Activated T-helper 2 cell treated with anti-CD3 and anti-CD28 coated beads, Interferon-gamma antibody, Interleukin-2, Interleukin-4, amounts not matched to agents 10 μg/mL and 5 μg/mL and 100 μg/mL, durations not matched to agents 14 hours and 24 hours and 36 hours (primary cell): ENCODE data around the gene FOXO3. TPM values are rescaled to one million over a fixed set of nuclear protein-coding genes. Genes with fewer than 3 reads are reported as not detected.

Source experiments
- DNase-seq: peaks from one replicate; pipeline ENCODE4 v3.0.0; 2021; ENCODE audit warnings: low spot score
- H3K27ac Mint-ChIP-seq: one replicate; pipeline ENCODE4 v1.8.0; 2021; ENCODE audit warnings: mixed read lengths
- H3K27me3 Mint-ChIP-seq: one replicate; pipeline ENCODE4 v1.8.0; 2021; ENCODE audit warnings: low read depth, mixed read lengths
- H3K36me3 Mint-ChIP-seq: one replicate; pipeline ENCODE4 v1.8.0; 2021; ENCODE audit warnings: low read depth, mixed read lengths
- H3K4me1 Mint-ChIP-seq: one replicate; pipeline ENCODE4 v1.8.0; 2021; ENCODE audit warnings: low read depth, mixed read lengths
- H3K4me3 Mint-ChIP-seq: one replicate; pipeline ENCODE4 v1.8.0; 2021; ENCODE audit warnings: low read depth, mild to moderate bottlenecking, moderate library complexity, mixed read lengths
- H3K9me3 Mint-ChIP-seq: one replicate; pipeline ENCODE4 v1.8.0; 2021; ENCODE audit warnings: mixed read lengths
- intact Hi-C: fragments of 100-400 bp; cut with micrococcal nuclease; formaldehyde crosslinking; loops from one replicate; pipeline ENCODE4 v1.15.1; 2023
- total RNA-seq: library from RNA; stranded (reverse); gene quantifications from 2 replicates; pipeline ENCODE4 v1.2.3, GENCODE V29; 2022

FOXO3 gene
- total RNA-seq, 1 donor from 2014 or later: 4.7 TPM

- H3K9me3 Mint-ChIP-seq: peaks cover 28% of the 10 kb centered on the region
- H3K36me3 Mint-ChIP-seq: no peaks in the 10 kb centered on the region
- no peak overlapping the region for H3K27ac Mint-ChIP-seq
- peaks cover 2% of the 10 kb centered on the region for H3K4me1 Mint-ChIP-seq
- no peak overlapping the region for H3K4me3 Mint-ChIP-seq
- intact Hi-C loops: no loop called here
- H3K27me3 Mint-ChIP-seq: no peaks in the 10 kb centered on the region
- DNase-seq: no peak
These were observed 141.6 kb downstream of the FOXO3 start for GRCh38 chr6:108702106-108702851.

DNA sequence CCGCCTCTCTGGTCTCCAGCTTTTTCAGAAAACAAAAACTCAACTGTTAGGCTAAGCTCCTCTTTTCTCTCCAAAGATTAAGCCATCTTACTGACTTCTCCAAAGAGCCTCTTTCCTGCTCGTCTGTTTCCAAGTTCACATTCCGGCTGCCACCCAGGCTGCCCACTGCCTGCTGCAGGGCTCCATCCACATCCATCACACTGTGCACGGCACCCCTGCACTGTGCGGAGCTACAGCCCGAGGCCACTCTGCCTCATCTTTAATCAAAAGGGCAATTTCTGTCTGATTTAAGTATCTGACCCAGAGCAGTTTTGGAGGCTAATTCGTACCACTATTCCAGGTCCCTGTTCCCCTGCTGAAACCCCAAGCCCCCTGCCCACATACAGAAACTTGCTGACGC, 145.9 kb downstream of the FOXO3 start:
- Mint-ChIP-seq H3K4me3 (no peak overlapping the region), H3K27me3 (no peaks in the 10 kb centered on the region), H3K4me1 (peaks cover 2% of the 10 kb centered on the region), H3K27ac (no peak overlapping the region), H3K9me3 (peaks cover 18% of the 10 kb centered on the region), H3K36me3 (no peaks in the 10 kb centered on the region)
- DNase-seq: no peak
- intact Hi-C loops: no loop called here

- intact Hi-C loops: no loop called here
- Mint-ChIP-seq H3K36me3 (no peaks in the 10 kb centered on the region), H3K4me3 (no peak overlapping the region), H3K9me3 (peaks cover 10% of the 10 kb centered on the region), H3K27ac (no peak overlapping the region), H3K27me3 (no peaks in the 10 kb centered on the region), H3K4me1 (peaks cover 2% of the 10 kb centered on the region)
- DNase-seq: no peak
These were observed 146.7 kb downstream of the FOXO3 start for GRCh38 chr6:108707328-108707976.

DNA sequence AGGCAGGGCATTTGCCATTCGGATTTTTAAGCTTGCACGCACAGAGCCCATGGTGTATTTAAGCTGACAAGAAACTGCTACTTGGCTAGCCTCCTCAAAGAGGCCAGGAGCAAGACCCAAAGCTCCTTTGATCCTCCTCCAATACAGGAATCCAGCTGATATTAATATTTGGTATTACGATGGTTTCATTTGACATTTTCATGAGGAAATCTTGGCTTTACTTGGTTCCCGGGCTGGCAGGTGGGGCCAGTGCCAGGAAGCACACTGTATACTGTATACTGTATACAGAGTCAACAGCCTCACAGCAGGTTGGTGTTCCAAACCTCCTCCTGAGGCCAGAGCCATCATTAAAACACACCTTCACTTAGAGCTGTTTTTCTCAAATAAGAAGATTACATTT, 149.3 kb downstream of the FOXO3 start:
- Mint-ChIP-seq H3K9me3 (no peaks in the 10 kb centered on the region), H3K4me3 (no peak overlapping the region), H3K36me3 (no peaks in the 10 kb centered on the region), H3K4me1 (peaks cover 18% of the 10 kb centered on the region), H3K27ac (no peak overlapping the region), H3K27me3 (peaks cover 3% of the 10 kb centered on the region)
- intact Hi-C loops: loop anchor here (5.0 kb wide), 1 partner anchor 37 kb away; no protein-coding TSS in a partner anchor
- DNase-seq: no peak

DNA sequence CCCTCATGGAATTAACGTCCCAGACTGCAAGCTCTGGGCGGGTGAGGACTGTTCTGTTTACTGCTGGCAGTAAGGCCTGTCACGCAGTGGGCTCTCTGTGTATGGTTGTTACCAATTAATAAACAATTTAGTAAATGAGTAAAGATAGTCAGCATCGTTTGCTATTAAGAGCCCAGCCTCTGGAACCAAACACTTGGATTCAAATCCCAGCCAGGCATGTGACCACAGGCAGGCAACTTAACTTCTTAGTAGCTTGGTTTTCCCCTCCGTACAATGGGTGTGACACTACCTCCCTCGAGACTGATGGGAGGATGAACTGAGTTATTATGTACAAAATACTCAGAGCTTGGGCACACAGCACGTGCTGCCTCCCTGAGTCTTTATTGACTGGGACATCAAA, 149.8 kb downstream of the FOXO3 start:
- peaks cover 23% of the 10 kb centered on the region for H3K4me1 Mint-ChIP-seq
- H3K36me3 Mint-ChIP-seq: no peaks in the 10 kb centered on the region
- no peak overlapping the region for H3K27ac Mint-ChIP-seq
- DNase-seq: no peak
- H3K4me3 Mint-ChIP-seq: no peak overlapping the region
- intact Hi-C loops: loop anchor here (5.0 kb wide), 1 partner anchor 37 kb away; no protein-coding TSS in a partner anchor
- H3K9me3 Mint-ChIP-seq: no peaks in the 10 kb centered on the region
- H3K27me3 Mint-ChIP-seq: peaks cover 6% of the 10 kb centered on the region

DNA sequence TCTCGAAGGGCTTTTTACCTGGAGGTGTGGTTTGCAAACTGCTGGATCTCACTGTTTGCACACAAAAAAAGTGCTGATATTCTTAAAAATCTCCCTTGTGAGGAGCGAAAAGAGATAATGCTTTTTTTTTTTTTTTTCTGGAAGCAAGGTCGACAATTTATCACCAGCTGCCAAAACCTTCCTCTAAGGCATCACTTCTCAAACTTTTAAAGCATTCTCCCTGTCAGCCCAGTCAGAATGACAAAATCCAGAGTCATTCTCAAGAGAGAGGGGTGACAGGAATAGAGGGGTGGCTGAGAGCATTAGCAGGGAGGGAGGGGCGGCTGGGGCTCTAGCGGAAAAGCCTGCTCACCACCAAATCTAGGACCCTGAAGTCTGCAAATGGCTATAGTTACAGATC, 150.4 kb downstream of the FOXO3 start:
- H3K9me3 Mint-ChIP-seq: no peaks in the 10 kb centered on the region
- intact Hi-C loops: loop anchor here (5.0 kb wide), 1 partner anchor 36 kb away; no protein-coding TSS in a partner anchor

DNA sequence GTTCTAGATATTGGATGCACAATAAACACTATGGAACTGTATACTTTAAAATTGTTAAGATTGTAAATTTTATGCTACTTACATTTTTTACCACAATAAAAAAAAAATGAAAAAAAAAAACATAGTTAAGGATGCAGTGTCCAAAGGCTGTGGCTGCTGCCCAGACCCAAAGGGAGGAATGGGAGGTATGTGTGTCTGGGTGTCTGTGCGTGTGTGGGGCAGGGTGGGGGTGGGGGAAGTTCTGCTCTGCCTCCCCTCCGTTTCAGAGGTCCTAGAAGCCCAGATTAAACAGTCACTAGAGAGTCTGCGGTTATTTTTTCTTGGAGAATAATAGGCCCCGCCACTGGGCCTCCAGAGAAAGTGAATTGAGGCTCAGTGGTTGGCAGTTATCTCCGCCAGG, 151.1 kb downstream of the FOXO3 start:
- Mint-ChIP-seq H3K4me3 (no peak overlapping the region), H3K27ac (no peak overlapping the region), H3K9me3 (no peaks in the 10 kb centered on the region), H3K36me3 (no peaks in the 10 kb centered on the region), H3K27me3 (peaks cover 7% of the 10 kb centered on the region), H3K4me1 (peaks cover 23% of the 10 kb centered on the region)
- no peak for DNase-seq
- intact Hi-C loops: loop anchor here (5.0 kb wide), 1 partner anchor 35 kb away; no protein-coding TSS in a partner anchor

More for the DNA sequence above, 150.4 kb downstream of the FOXO3 start:
- Mint-ChIP-seq H3K4me1 (peaks cover 23% of the 10 kb centered on the region), H3K27ac (no peak overlapping the region), H3K4me3 (no peak overlapping the region), H3K27me3 (peaks cover 7% of the 10 kb centered on the region), H3K36me3 (no peaks in the 10 kb centered on the region)
- no peak for DNase-seq

DNA sequence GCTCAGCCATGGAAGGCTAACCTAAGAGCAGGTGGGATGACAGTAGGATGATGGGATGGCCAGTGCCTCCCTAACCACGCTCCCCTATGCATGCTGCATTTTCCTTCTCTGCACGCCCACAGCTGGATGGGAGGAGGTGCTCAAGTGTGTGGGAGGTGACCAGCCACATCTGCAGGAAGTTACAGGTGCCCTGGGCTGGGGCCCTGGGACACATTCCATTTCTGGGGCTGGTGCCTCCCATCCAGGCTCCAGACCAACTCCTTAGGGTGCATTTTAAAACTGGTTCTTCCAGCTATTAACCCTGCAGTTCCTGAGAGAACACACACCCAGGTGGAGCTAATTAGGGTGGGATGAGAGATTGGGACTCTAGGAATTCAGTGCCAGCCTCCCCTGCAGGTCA, 152.2 kb downstream of the FOXO3 start:
- intact Hi-C loops: loop anchor here (5.0 kb wide), 1 partner anchor 34 kb away; no protein-coding TSS in a partner anchor
- Mint-ChIP-seq H3K27me3 (peaks cover 7% of the 10 kb centered on the region), H3K27ac (no peak overlapping the region), H3K9me3 (no peaks in the 10 kb centered on the region), H3K4me3 (no peak overlapping the region), H3K4me1 (peaks cover 23% of the 10 kb centered on the region), H3K36me3 (no peaks in the 10 kb centered on the region)
- no peak for DNase-seq

- DNase-seq: peak; percentile 13
- peaks cover 23% of the 10 kb centered on the region for H3K4me1 Mint-ChIP-seq
- intact Hi-C loops: loop anchor here (5.0 kb wide), 1 partner anchor 33 kb away; no protein-coding TSS in a partner anchor
- no peaks in the 10 kb centered on the region for H3K9me3 Mint-ChIP-seq
- H3K36me3 Mint-ChIP-seq: no peaks in the 10 kb centered on the region
- no peak overlapping the region for H3K4me3 Mint-ChIP-seq
- H3K27me3 Mint-ChIP-seq: peaks cover 8% of the 10 kb centered on the region
- H3K27ac Mint-ChIP-seq: no peak overlapping the region
These were observed 153.5 kb downstream of the FOXO3 start for GRCh38 chr6:108714101-108714765.

GRCh38 chr6:108714766-108715414, 154.2 kb downstream of the FOXO3 start:
- Mint-ChIP-seq H3K9me3 (no peaks in the 10 kb centered on the region), H3K4me1 (peaks cover 23% of the 10 kb centered on the region), H3K27ac (no peak overlapping the region), H3K36me3 (no peaks in the 10 kb centered on the region), H3K4me3 (no peak overlapping the region), H3K27me3 (peaks cover 10% of the 10 kb centered on the region)
- DNase-seq: no peak
- intact Hi-C loops: loop anchor here (5.0 kb wide), 1 partner anchor 32 kb away; no protein-coding TSS in a partner anchor

GRCh38 chr6:108715832-108716231, 155.1 kb downstream of the FOXO3 start:
- H3K4me1 Mint-ChIP-seq: peaks cover 23% of the 10 kb centered on the region
- H3K9me3 Mint-ChIP-seq: no peaks in the 10 kb centered on the region
- H3K36me3 Mint-ChIP-seq: no peaks in the 10 kb centered on the region
- H3K27me3 Mint-ChIP-seq: peaks cover 13% of the 10 kb centered on the region
- no peak for DNase-seq
- no peak overlapping the region for H3K27ac Mint-ChIP-seq
- intact Hi-C loops: no loop called here
- H3K4me3 Mint-ChIP-seq: no peak overlapping the region
